GM13976 (cell line): ENCODE measurements around the gene C1orf50.

ENCODE experiments used
- DNase-seq: peaks from one replicate; pipeline ENCODE4 v3.0.0; 2012; ENCODE audit warnings: low spot score
- in situ Hi-C: fragments of 300-500 bp; cut with MboI; formaldehyde crosslinking; loops from one replicate; pipeline ENCODE4 v1.12.0; 2022; ENCODE audit warnings: low sequenced_read_pairs, mixed read lengths, inconsistent platforms; ENCODE audit not compliant: unreplicated experiment
- TF ChIP-seq, protein P1 (sequence below): IDR thresholded peaks from 2 replicates; pipeline ENCODE4 v1.5.1; 2012; ENCODE audit warnings: borderline replicate concordance, mild to moderate bottlenecking; ENCODE audit not compliant: insufficient read depth; ENCODE audit errors: extremely low read depth, missing control alignments, control extremely low read depth

Gene C1orf50

DNA sequence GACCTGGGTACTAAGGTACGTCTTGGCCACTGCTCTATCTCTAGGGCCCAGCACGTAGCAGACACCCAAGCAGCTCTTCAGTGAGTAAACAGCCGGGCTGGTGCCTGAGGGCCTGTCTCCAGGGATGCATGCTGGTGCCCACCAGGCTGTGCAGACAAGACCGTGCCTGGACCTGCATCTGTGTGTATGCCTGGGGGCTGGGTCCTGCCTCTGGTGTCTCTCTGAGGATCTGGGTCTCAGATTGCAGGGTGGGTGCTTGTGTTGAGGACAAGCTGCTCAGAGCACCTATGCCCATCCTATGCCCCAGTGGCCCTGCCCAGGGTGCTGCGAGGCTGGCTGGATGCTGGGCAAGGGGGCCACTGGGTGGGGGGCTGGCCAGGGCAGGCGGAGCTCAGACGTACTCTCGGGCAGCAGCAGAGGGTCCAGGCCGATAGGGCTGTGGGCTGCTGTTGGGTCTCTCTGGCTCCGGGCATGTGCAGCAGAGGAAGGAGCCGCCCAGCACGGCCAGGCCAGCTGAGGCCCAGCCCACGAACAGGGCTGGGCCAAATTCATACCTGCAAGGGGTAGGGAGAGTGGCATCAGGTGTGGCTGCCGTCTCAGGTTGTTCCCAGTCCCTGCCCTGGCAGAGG lies 31.5 kb upstream of the C1orf50 start:
- TF ChIP-seq, protein P1, sequence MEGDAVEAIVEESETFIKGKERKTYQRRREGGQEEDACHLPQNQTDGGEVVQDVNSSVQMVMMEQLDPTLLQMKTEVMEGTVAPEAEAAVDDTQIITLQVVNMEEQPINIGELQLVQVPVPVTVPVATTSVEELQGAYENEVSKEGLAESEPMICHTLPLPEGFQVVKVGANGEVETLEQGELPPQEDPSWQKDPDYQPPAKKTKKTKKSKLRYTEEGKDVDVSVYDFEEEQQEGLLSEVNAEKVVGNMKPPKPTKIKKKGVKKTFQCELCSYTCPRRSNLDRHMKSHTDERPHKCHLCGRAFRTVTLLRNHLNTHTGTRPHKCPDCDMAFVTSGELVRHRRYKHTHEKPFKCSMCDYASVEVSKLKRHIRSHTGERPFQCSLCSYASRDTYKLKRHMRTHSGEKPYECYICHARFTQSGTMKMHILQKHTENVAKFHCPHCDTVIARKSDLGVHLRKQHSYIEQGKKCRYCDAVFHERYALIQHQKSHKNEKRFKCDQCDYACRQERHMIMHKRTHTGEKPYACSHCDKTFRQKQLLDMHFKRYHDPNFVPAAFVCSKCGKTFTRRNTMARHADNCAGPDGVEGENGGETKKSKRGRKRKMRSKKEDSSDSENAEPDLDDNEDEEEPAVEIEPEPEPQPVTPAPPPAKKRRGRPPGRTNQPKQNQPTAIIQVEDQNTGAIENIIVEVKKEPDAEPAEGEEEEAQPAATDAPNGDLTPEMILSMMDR: no peak
- in situ Hi-C loops: loop anchor here (25.0 kb wide), 1 partner anchor 398 kb away; the partner anchor contains the start of gene FOXJ3
- no peak for DNase-seq

GRCh38 chr1:42736152-42736551 lies 30.9 kb upstream of the C1orf50 start:
- DNase-seq: no peak
- TF ChIP-seq, protein P1: peak; percentile 13
- in situ Hi-C loops: loop anchor here (25.0 kb wide), 1 partner anchor 399 kb away; the partner anchor contains the start of gene FOXJ3

DNA sequence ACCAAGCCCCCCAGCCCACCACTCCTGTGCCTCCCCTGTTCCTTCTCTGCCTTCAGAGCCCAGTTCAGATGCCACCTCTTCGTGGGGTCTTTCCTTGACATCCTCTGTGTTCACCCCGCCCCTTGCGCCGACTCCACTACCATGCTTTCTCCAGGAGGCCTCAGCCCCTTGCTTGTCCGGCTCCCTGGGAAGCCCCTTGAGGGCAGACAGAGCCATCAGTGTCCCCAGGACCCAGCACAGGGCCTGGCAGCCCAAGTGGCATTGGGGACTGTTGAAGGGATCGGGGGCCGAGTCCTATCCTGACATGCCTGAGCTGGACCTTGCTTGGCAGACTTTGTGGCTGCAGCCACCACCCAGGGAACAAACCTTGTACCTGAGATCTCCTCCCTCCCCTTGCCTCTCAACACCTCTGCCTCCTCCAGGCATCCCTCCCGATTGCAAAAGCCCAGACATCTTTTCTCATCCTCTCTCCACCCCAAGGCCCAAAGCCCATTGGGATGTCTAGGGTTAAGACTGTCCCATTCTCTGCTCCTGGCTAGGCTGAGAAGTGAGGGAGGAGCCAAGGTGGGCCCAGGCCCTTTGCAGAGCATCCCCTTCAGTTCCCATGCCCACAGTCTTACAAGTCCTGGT lies 30.4 kb upstream of the C1orf50 start:
- no peak for DNase-seq
- in situ Hi-C loops: loop anchor here (25.0 kb wide), 1 partner anchor 399 kb away; the partner anchor contains the start of gene FOXJ3
- TF ChIP-seq, protein P1: no peak

DNA sequence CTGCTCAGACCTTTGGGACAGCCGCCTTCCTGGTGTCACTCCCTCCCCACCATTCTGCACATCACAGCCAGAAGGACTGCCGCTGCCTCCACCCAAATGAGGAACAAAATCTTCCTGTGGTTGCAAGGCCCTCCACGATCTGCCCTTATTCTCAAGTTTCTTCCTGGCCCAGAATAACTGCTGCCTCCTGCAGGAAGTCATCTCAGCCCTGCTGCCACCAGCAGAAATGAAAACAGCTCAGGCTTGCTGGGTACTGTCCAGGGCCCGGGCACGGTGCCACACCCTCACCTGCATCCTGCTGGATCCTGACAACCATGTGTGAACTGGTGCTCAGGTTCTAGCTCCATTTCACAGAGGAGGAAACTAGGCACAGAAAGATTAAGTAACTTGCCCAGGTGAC lies 29.8 kb upstream of the C1orf50 start:
- DNase-seq: peak; percentile 62
- TF ChIP-seq, protein P1: peak; percentile 10
- in situ Hi-C loops: loop anchor here (25.0 kb wide), 1 partner anchor 400 kb away; the partner anchor contains the start of gene FOXJ3

DNA sequence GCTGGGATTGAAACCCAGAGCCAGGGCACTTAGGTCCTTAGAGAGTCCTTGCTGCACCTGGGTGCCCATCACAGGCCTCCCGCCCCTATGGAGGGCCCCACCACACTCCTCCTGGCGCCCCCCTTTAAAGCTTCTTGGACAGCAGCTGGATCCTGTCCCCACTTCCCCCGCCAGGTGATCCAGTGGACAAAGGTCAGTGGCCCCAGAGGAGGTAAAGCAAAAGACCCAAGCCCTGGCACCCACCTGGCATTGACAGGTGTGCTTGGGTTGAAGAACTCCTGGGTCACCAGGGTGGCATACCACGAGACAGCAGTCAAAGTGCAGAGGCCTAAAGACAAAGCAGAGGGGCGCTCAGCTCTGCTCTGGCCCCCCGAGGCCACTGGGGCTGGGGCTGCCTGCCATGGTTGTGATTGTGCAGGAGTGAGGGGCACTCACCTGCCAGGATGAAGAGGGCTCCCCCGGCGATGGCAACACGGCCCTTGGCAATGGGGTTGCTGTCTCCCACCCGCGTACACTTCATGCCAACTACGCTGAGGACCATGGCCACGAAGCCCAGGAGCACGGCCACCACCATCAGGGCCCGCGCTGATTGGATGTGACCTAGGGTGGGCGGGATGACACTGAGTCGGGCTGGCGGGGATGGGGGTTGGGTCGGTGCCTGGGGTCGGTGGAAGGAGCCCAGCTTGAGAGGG lies 28.9 kb upstream of the C1orf50 start:
- DNase-seq: no peak
- TF ChIP-seq, protein P1: no peak
- in situ Hi-C loops: loop anchor here (25.0 kb wide), 1 partner anchor 401 kb away; the partner anchor contains the start of gene FOXJ3

DNA sequence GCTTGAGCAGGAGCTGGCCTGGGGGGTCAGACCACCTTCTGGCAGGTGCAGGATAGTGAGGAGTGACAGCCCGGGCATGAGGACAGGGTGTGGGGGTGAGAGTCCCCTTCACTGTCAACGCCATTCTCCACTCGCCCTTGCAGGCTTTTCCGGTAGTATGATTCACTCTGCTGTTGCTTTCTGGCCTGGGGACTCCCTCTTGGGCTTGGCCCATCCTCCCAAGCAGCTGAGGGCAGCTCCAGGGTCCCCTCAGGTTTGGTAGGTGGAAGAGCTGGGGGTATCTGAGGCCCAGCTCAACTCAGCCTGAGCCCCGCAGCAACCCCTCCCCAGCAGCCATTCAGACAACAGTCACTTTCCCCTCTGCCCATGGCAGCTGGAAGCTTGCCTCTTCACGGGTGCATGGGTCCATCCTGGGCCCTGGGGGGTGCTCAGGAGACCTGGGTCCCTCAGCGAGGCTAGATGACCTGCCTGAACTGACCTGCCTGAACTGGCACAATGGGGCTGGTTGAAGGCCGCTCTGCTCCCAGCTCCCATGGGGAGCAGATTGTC lies 28.3 kb upstream of the C1orf50 start:
- TF ChIP-seq, protein P1: no peak
- in situ Hi-C loops: loop anchor here (25.0 kb wide), 1 partner anchor 401 kb away; the partner anchor contains the start of gene FOXJ3
- DNase-seq: no peak
